ENCODE measurements around the gene KIAA0930. TPM values are rescaled to one million over a fixed set of nuclear protein-coding genes. Genes with fewer than 3 reads are reported as not detected.
"Not testable (repeated sequence)": the region's sequence is repeated elsewhere in the genome, so short reads cannot be mapped to it uniquely, and the experiment has no call there.

Gene KIAA0930
- 51.3 and 87.7 TPM in 2 replicates for total RNA-seq (2014; rRNA removed; shearing (Covaris generic))
- polyA plus RNA-seq (2015; cell fraction: cytosol; rRNA removed), result 29.7 and 38.3 TPM in 2 replicates
- 52.7 and 58.1 TPM in 2 replicates for polyA plus RNA-seq (2015; cell fraction: nucleus; rRNA removed)

GRCh38 chr22:45240810-45241631 lies at the start of gene KIAA0930:
TSS of gene KIAA0930 (minus strand) at chr22:45240894. CDS start at chr22:45240703, 191 bp downstream.
- no peak for DNase-seq (ENCODE audit: low read depth)

GRCh38 chr22:45286854-45287551 lies 46.3 kb upstream of the KIAA0930 start:
- no peak for DNase-seq (ENCODE audit: low read depth)

GRCh38 chr22:45285263-45286058 lies 44.8 kb upstream of the KIAA0930 start:
- DNase-seq (ENCODE audit: low read depth), result no peak

- no peak for DNase-seq (ENCODE audit: low read depth)
Observed at GRCh38 chr22:45284705-45285262, 44.1 kb upstream of the KIAA0930 start, which contains the start of gene UPK3A. TSS of gene UPK3A (plus strand) at chr22:45284949. CDS start at chr22:45285014, 65 bp downstream.

- DNase-seq (ENCODE audit: low read depth), result no peak
Observed at GRCh38 chr22:45281010-45281409, 40.3 kb upstream of the KIAA0930 start.

- no peak for DNase-seq (ENCODE audit: low read depth)
Observed at GRCh38 chr22:45280587-45280980, 39.9 kb upstream of the KIAA0930 start.

- no peak for DNase-seq (ENCODE audit: low read depth)
Observed at GRCh38 chr22:45278125-45278524, 37.4 kb upstream of the KIAA0930 start.

GRCh38 chr22:45277720-45278119 lies 37.0 kb upstream of the KIAA0930 start:
- not testable (repeated sequence) for DNase-seq (ENCODE audit: low read depth)

GRCh38 chr22:45276507-45277105 lies 35.9 kb upstream of the KIAA0930 start:
- no peak for DNase-seq (ENCODE audit: low read depth)

- no peak for DNase-seq (ENCODE audit: low read depth)
Observed at GRCh38 chr22:45273452-45274075, 32.9 kb upstream of the KIAA0930 start.

GRCh38 chr22:45272498-45272897 lies 31.8 kb upstream of the KIAA0930 start:
- DNase-seq (ENCODE audit: low read depth), result no peak

- no peak for DNase-seq (ENCODE audit: low read depth)
Observed at GRCh38 chr22:45271667-45272201, 31.0 kb upstream of the KIAA0930 start.

GRCh38 chr22:45270095-45271020 lies 29.7 kb upstream of the KIAA0930 start:
- no peak for DNase-seq (ENCODE audit: low read depth)

- DNase-seq (ENCODE audit: low read depth), result peak; percentile 50
Observed at GRCh38 chr22:45268958-45269844, 28.5 kb upstream of the KIAA0930 start.

GRCh38 chr22:45268167-45268957 lies 27.7 kb upstream of the KIAA0930 start:
- no peak for DNase-seq (ENCODE audit: low read depth)

- DNase-seq (ENCODE audit: low read depth), result no peak
Observed at GRCh38 chr22:45265535-45265934, 24.8 kb upstream of the KIAA0930 start.

Measured in HT1080 (cell line).